Effector memory CD4-positive, alpha-beta T cell (primary cell): ENCODE results near the gene NRCAM.
"Not testable (repeated sequence)": the region's sequence is repeated elsewhere in the genome, so short reads cannot be mapped to it uniquely, and the experiment has no call there.

Source experiments
- DNase-seq, 3 donors: peaks; one replicate each; pipeline ENCODE4 v3.0.0-alpha.2; 2020
- H3K27ac ChIP-seq: 2 replicates; pipeline ENCODE4 v1.7.0; 2013; ENCODE audit warnings: mild to moderate bottlenecking, low read length, moderate library complexity; ENCODE audit not compliant: insufficient read depth, poor library complexity, severe bottlenecking
- H3K27me3 ChIP-seq: replicated peaks from 2 replicates; pipeline ENCODE4 v1.7.0; 2013; ENCODE audit warnings: mild to moderate bottlenecking, low read length; ENCODE audit not compliant: insufficient read depth, control insufficient read depth, poor library complexity, severe bottlenecking
- H3K36me3 ChIP-seq: 2 replicates; pipeline ENCODE4 v1.7.0; 2013; ENCODE audit warnings: mild to moderate bottlenecking, low read length, moderate library complexity; ENCODE audit not compliant: control insufficient read depth, insufficient read depth
- H3K4me1 ChIP-seq: 2 replicates; pipeline ENCODE4 v1.7.0; 2013; ENCODE audit warnings: low read length, mild to moderate bottlenecking; ENCODE audit not compliant: control insufficient read depth, insufficient read depth, poor library complexity, severe bottlenecking
- H3K4me3 ChIP-seq: 2 replicates; pipeline ENCODE4 v1.7.0; 2013; ENCODE audit warnings: low read length, low read depth, mild to moderate bottlenecking; ENCODE audit not compliant: insufficient read depth, poor library complexity, severe bottlenecking
- H3K9me3 ChIP-seq: 2 replicates; pipeline ENCODE4 v1.7.0; 2013; ENCODE audit warnings: mild to moderate bottlenecking, low read length, moderate library complexity; ENCODE audit not compliant: control insufficient read depth
- total RNA-seq, 3 donors: gene quantifications; one replicate each; lab custom pipeline; 2026; lab: John Stamatoyannopoulos, UW

The NRCAM gene
- 0 to 3.7 (median 0) reads per million in 3 donors for total RNA-seq

DNA sequence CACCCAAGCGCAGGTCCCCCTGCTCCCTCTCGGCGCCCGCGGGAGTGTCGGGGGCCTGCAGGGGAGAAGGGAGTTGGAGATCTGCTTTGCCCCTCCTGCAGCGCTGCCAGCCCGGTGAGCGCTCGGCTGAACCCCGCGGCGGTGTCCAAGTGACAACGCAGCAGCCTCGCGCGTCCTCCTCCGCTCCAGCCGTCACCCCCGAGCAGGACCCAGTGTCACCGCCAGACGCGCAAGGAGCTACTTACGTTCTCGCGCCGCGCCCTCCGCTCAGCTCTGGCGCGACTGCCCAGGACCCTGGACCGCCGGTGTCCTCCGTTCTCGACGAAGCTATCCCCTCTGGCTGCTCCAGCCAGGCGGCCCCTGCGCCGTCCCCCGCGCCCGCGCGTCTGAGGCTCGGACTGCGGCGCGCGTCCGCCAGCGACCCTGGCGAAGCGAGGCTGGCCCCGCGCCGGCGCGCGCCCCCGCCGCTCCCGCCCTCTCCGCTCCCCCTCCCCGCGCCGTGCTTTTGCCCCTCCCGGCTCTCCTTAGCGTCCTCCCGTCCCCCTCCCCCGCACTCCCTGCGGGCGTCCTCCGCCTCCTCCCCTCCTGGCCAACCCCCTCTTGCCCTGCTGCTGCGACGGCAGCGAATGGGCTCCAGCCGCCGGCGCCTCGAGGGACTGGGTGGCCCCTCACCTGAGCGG lies at the start of gene NRCAM:
Gene NRCAM (minus strand): TSS at position 439 of the 680 bp plus-strand sequence. CDS start 216,372 bp downstream, outside the sequence.
- no peaks in the 10 kb centered on the region for H3K9me3 ChIP-seq
- H3K36me3 ChIP-seq: no peaks in the 10 kb centered on the region
- DNase-seq: no peak
- peaks cover 7% of the 10 kb centered on the region for H3K4me1 ChIP-seq
- peaks cover 33% of the 10 kb centered on the region for H3K27me3 ChIP-seq
- no peak within 1 kb of the TSS for H3K27ac ChIP-seq
- peak within 1 kb of the TSS; percentile 39 for H3K4me3 ChIP-seq

DNA sequence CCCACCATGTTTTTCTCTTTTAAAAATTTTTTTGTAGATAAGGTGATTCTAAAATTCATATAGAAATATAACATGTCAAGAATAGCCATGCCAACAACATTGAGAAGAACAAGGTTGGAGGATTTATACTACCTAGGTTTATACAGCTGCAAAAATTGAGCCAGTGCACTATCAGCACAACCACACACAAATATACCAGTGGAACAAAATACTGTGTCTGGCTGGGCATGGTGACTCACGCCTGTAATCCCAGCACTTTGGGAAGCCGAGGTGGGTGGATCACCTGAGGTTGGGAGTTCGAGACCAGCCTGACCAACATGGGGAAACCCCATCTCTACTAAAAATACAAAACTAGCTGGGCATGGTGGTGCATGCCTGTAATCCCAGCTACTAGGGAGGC lies 48.3 kb upstream of the NRCAM start:
- H3K27me3 ChIP-seq, DNase-seq, H3K27ac ChIP-seq, H3K4me1 ChIP-seq, H3K4me3 ChIP-seq, H3K9me3 ChIP-seq: not testable (repeated sequence)
- peaks cover 17% of the 10 kb centered on the region for H3K36me3 ChIP-seq

DNA sequence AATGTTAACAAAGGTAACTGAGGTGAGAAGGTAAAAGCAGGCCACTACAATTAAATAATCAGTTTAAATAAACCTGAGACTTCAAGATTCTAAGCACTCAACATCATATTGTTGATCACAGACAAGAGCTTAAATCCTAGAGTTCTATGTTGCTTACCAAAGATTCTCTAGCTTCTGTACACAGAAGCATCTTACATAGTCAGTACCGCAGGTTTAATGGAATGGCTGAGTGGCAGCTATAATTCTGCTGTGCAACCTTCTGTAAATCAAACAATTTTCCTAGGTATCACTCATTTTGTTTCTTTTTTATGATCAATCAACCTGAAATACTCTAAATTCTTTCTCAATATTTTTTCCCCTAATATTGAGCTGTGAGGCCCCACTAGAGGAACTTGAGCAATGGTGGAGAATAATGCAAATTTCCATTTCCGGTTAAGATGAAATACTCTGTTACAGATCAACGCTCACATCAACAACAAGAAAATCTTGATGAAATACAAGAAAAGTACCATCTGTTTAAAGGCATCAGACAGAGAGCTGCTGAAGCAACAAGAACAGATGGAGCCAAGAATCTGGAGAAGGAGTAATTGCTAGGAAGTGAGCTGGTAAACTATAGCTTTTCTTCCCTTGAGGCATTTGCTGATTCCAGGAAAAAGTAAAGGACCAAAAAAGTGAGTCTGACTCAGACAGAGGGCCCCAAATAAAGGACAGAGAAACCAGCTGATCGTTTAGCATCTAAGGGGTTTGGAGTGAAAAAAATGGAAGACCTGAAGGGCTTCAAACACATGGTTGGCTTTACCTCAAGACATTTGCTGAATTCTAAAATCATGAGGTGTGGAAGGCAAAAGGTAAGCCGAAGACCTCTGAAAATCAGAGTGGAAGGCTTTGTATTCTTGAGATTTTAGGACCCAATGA lies 47.1 kb upstream of the NRCAM start:
- no peak for DNase-seq
- Histone ChIP-seq H3K27me3 (no peaks in the 10 kb centered on the region), H3K4me3 (no peak overlapping the region), H3K9me3 (no peaks in the 10 kb centered on the region), H3K27ac (no peak overlapping the region), H3K4me1 (no peaks in the 10 kb centered on the region), H3K36me3 (peaks cover 17% of the 10 kb centered on the region)

DNA sequence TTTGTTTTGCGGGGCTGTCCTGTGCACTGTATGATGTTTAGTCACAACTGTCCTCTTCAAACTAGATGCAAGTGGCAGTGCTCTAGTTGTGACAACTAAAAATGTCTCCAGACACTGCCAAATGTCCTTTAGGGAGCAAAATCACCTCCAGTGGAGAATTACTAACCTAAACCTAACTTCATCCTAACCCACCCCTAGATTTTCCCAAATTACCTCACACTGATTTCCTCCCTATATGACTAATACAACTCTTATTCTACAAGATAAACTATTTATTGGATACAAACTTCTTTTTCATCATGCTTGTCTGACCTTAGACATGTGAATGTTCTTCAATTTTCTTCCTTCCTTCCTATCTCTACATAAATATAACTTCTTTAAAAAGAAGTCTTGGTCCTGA lies 43.3 kb upstream of the NRCAM start:
- no peak for DNase-seq
- Histone ChIP-seq H3K36me3 (peaks cover 25% of the 10 kb centered on the region), H3K27ac (no peak overlapping the region), H3K4me1 (no peaks in the 10 kb centered on the region), H3K4me3 (no peak overlapping the region), H3K27me3 (no peaks in the 10 kb centered on the region), H3K9me3 (no peaks in the 10 kb centered on the region)

DNA sequence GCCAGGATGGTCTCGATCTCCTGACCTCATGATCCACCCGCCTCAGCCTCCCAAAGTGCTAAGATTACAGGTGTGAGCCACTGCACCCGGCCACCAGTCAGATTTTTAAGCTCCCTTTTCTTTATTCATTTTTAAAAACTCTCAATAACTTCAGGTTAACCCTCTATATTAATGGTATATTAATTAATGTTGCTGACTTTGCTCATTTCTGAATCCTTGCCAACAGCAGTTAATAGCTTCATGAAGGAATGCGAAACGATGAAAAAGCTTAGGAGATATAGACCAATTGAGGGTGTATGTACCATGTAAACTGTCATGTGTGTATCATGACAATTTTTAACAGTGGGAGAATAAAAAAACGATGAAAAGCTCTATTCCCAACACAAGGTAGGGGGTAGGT lies 42.2 kb upstream of the NRCAM start:
- peaks cover 25% of the 10 kb centered on the region for H3K36me3 ChIP-seq
- H3K9me3 ChIP-seq: no peaks in the 10 kb centered on the region
- no peaks in the 10 kb centered on the region for H3K27me3 ChIP-seq
- no peak for DNase-seq
- no peak overlapping the region for H3K4me3 ChIP-seq
- H3K27ac ChIP-seq: no peak overlapping the region
- H3K4me1 ChIP-seq: no peaks in the 10 kb centered on the region

DNA sequence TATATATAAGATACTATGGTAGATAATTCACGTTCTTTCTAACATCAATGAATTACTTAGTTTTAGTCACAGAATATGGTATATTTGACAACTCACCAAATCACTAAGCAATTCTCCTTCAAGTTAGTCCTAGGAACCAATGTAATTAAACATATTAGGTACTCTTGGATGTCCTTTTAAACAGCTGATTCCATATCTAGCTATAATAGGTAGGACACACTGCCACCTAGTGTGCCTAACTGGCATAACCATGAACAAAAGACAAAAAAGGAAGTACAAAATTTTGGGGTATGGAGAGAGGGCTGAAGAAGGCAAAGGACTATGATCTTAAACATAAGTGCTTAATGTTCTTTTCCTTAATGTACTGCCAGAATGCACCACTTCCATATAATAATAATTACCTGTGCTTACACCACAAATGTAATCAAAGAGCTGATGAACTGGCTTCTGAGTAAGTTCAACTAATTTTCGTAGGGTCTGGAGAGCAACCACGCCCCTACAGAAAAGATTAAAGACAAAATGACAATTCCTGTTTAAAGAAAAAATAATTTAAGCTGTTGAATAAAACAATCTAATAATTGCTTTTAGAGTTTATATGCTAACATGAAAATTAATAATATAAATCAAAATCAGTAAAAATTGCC lies 41.0 kb upstream of the NRCAM start:
- H3K4me1 ChIP-seq: no peaks in the 10 kb centered on the region
- H3K4me3 ChIP-seq: no peak overlapping the region
- peaks cover 25% of the 10 kb centered on the region for H3K36me3 ChIP-seq
- no peaks in the 10 kb centered on the region for H3K9me3 ChIP-seq
- no peaks in the 10 kb centered on the region for H3K27me3 ChIP-seq
- peak in 1 of 3 donors; percentile 17 for DNase-seq
- no peak overlapping the region for H3K27ac ChIP-seq

DNA sequence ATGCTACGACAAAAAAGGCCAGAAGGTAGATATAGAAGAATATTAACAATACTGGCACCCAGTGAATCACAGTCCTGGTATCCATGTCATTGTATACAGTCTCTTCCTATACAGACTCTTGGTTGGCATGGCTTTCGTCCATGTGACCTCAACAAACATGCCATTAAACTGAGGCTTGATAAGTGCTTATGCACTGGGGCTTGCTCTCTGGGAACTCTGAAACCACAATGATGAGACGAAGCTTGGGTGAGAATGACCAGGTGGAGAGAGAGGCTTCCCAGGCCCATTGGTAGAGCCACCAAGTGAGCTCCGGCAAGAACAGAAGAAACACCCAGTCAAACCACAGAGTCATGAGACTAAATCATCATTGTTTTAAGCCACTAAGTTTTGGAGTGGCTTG lies 36.5 kb upstream of the NRCAM start:
- DNase-seq: no peak
- no peak overlapping the region for H3K4me3 ChIP-seq
- peaks cover 17% of the 10 kb centered on the region for H3K36me3 ChIP-seq

DNA sequence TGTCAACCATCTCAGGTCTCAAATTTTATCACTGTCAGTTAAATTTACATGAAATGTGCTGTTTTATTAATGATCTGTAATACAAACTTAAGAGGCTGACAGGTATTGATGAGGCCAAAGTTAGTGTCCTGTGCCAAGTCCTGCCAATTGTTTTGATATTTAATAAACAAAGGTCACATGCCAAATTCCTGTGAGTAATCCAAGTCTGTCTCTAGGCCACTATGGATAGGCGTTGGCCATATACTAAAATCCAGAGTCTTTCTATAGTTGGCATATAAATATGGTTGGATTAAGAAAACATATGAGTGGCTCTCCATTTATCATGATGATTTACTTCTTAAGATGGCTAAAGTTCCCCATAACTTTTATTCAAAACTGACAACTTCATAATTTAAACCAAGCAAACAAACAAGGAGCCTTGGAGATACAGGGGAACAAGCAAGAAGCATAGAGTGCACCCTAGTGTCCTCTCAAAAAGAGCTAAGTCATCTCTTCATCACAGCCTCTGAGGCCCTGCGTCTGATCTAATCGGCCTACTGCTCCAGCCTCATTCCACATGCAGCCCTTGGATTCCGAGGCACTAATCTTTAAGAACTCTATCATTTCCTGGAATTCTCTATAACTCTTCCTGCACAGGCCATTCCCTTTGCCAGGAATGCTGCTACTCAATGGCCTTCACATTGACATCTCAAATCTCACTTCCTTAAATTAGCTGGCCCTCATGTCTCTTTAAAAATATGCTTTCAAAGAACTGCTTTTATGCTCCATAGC lies 32.7 kb upstream of the NRCAM start:
- H3K36me3 ChIP-seq: peaks cover 18% of the 10 kb centered on the region
- no peak overlapping the region for H3K4me3 ChIP-seq
- H3K27me3 ChIP-seq: no peaks in the 10 kb centered on the region
- no peaks in the 10 kb centered on the region for H3K4me1 ChIP-seq
- H3K27ac ChIP-seq: no peak overlapping the region
- H3K9me3 ChIP-seq: no peaks in the 10 kb centered on the region
- no peak for DNase-seq

More for the DNA sequence above, 36.5 kb upstream of the NRCAM start:
- Histone ChIP-seq H3K9me3 (no peaks in the 10 kb centered on the region), H3K27ac (no peak overlapping the region), H3K27me3 (no peaks in the 10 kb centered on the region), H3K4me1 (no peaks in the 10 kb centered on the region)

DNA sequence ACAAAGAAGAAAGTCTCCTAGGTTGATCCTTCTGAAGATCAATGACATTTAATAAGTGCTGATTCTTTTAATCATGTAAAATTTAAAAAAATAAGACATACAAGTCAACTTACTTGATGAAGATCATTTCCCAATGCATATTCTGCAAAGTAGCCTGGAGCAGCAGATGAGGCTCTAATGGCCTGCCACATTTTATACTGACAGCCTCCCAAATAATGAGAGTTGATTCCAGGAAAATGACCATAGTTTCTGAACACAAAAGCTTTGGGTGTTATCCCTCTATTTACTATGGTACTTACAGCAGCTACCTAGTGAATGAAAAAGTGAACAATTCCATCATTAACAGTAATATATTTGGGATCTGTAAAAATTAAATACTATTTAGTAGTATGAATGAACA lies 31.4 kb upstream of the NRCAM start:
- no peak for DNase-seq
- Histone ChIP-seq H3K27me3 (no peaks in the 10 kb centered on the region), H3K36me3 (peaks cover 23% of the 10 kb centered on the region)

More for the DNA sequence above, 31.4 kb upstream of the NRCAM start:
- H3K9me3 ChIP-seq: no peaks in the 10 kb centered on the region
- no peak overlapping the region for H3K4me3 ChIP-seq
- no peak overlapping the region for H3K27ac ChIP-seq
- H3K4me1 ChIP-seq: no peaks in the 10 kb centered on the region
